ENCODE measurements around the gene C9orf153. TPM values are rescaled to one million over a fixed set of nuclear protein-coding genes. Genes with fewer than 3 reads are reported as not detected.

C9orf153 gene
- total and polyA plus RNA-seq, 2 donors (not counting 1 experiment from before 2014, with no cell fraction given): 0.67 TPM; not detected in 1

DNA sequence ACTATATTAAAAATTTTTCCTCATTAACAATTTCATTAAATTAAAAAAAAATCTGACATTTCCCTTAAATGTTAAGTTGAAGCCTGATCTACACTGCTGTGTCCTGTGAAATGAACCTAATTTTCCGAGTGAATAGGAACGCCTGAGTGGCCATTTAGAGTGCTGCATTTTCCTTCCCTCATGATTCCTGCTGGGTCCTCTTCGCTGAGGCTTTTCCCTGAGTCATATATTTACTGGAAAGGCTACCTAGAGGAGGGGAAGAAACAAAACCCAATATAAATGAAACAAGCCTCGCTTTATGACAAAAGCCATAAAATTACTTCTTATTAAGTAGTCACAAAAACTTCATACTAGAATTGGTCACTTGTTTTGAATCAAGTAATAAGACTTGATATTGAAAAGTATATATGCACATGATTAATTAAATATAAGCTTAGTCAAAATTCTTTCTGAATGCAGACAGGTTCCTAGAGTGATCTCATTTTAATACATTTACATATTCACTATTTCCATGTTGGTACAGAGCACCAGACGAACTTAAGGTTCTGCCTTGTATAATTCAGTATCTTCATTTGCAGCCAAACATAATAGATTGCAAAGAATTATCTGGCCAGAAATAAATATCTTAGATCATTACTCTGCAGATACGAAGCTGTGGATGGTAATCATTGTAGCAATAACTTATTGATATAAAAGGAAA is 29.2 kb upstream of the C9orf153 start:
- no peaks in the 10 kb centered on the region for H3K9me3 Mint-ChIP-seq (ENCODE audit: insufficient read depth)
- Histone ChIP-seq H3K4me3 (ENCODE audit: control extremely low read depth in 1 of 5, extremely low read depth in 1 of 5, insufficient read depth in 1 of 5, low read depth in 2 of 5, low read length in 4 of 5) (no peak overlapping the region), H3K27ac (ENCODE audit: low read length in 2 of 2) (peak overlapping the region in 1 of 2 donors; percentile 35), H3K9me3 (ENCODE audit: control extremely low read depth in 1 of 3, control insufficient read depth in 2 of 3, insufficient read depth in 1 of 3, low read length in 2 of 3) (no peaks in the 10 kb centered on the region), H3K4me2 (replicated peaks; ENCODE audit: low read depth, low read length, poor library complexity, severe bottlenecking) (no peak overlapping the region), H3K9ac (ENCODE audit: low read length) (no peak overlapping the region), H3K79me2 (ENCODE audit: control insufficient read depth, insufficient read depth, low read length) (no peaks in the 10 kb centered on the region), H3K36me3 (replicated peaks in 1 of 2; ENCODE audit: control extremely low read depth in 1 of 2, control insufficient read depth in 1 of 2, extremely low read depth in 1 of 2, insufficient read depth in 2 of 2, low read length in 1 of 2) (peaks cover 4 to 7% of the 10 kb centered on the region in 2 experiments), H3K27me3 (replicated peaks in 1 of 4; ENCODE audit: control extremely low read depth in 1 of 4, control insufficient read depth in 3 of 4, insufficient read depth in 4 of 4, low read length in 3 of 4) (no peaks in the 10 kb centered on the region), H4K20me1 (ENCODE audit: control insufficient read depth, insufficient read depth, low read length, poor library complexity, severe bottlenecking) (no peaks in the 10 kb centered on the region), H3K4me1 (ENCODE audit: control insufficient read depth in 2 of 2, insufficient read depth in 2 of 2, low read length in 2 of 2) (no peaks in the 10 kb centered on the region), H2AFZ (ENCODE audit: insufficient read depth, low read depth, low read length, poor library complexity, severe bottlenecking) (no peak overlapping the region)
- no peak for ATAC-seq (ENCODE audit: low read depth)
- whole genome bisulfite sequencing (ENCODE audit: insufficient coverage): 100% methylated on average over 1 of the region's 6 CpGs
- H3K4me1 Mint-ChIP-seq: no peaks in the 10 kb centered on the region
- no peak for DNase-seq
- POLR2A ChIA-PET: no interaction called here
- TF ChIP-seq EZH2 (IDR thresholded peaks at IDR 0.05; ENCODE audit: borderline replicate concordance, insufficient read depth, low read depth, low read length, poor library complexity, severe bottlenecking): no peak
- TF ChIP-seq, protein P1, sequence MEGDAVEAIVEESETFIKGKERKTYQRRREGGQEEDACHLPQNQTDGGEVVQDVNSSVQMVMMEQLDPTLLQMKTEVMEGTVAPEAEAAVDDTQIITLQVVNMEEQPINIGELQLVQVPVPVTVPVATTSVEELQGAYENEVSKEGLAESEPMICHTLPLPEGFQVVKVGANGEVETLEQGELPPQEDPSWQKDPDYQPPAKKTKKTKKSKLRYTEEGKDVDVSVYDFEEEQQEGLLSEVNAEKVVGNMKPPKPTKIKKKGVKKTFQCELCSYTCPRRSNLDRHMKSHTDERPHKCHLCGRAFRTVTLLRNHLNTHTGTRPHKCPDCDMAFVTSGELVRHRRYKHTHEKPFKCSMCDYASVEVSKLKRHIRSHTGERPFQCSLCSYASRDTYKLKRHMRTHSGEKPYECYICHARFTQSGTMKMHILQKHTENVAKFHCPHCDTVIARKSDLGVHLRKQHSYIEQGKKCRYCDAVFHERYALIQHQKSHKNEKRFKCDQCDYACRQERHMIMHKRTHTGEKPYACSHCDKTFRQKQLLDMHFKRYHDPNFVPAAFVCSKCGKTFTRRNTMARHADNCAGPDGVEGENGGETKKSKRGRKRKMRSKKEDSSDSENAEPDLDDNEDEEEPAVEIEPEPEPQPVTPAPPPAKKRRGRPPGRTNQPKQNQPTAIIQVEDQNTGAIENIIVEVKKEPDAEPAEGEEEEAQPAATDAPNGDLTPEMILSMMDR (IDR thresholded peaks at IDR 0.05): no peak
- H3K27ac Mint-ChIP-seq: no peak overlapping the region
- intact Hi-C loops (cut with micrococcal nuclease): no loop called here
- no peaks in the 10 kb centered on the region for H3K27me3 Mint-ChIP-seq
- H3K4me3 Mint-ChIP-seq: no peak overlapping the region
- CTCF ChIA-PET: no interaction called here

DNA sequence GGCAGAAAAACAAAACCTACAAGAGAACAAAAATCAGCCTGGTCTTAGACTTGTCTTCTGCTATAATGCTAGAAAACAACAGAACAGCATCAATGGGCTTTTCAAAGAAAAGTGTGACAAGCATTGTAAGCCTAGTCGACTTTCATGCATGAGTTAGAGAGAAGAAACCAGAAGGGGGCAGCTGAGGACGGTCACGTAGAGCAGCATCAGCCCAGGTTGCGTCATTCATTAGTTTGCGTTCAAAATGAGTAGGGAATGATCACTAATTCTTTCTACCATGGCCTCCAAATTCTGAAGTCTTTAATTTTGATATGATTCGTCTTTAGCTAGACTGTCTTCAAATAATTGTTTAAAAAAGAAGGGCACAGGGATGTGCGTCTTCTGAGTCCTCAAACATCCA is 27.6 kb upstream of the C9orf153 start:
- H3K9me3 Mint-ChIP-seq (ENCODE audit: insufficient read depth): no peaks in the 10 kb centered on the region
- H3K27me3 Mint-ChIP-seq: no peaks in the 10 kb centered on the region
- no peak for TF ChIP-seq EZH2 (IDR thresholded peaks at IDR 0.05; ENCODE audit: borderline replicate concordance, insufficient read depth, low read depth, low read length, poor library complexity, severe bottlenecking)
- TF ChIP-seq, protein P1 (IDR thresholded peaks at IDR 0.05): peak; percentile 23
- ChIA-PET POLR2A (no interaction called here), CTCF (no interaction called here)
- Histone ChIP-seq H3K36me3 (replicated peaks in 1 of 2; ENCODE audit: control extremely low read depth in 1 of 2, control insufficient read depth in 1 of 2, extremely low read depth in 1 of 2, insufficient read depth in 2 of 2, low read length in 1 of 2) (peaks cover 4 to 7% of the 10 kb centered on the region in 2 experiments), H2AFZ (ENCODE audit: insufficient read depth, low read depth, low read length, poor library complexity, severe bottlenecking) (no peak overlapping the region), H3K4me2 (replicated peaks; ENCODE audit: low read depth, low read length, poor library complexity, severe bottlenecking) (no peak overlapping the region), H3K27me3 (replicated peaks in 1 of 4; ENCODE audit: control extremely low read depth in 1 of 4, control insufficient read depth in 3 of 4, insufficient read depth in 4 of 4, low read length in 3 of 4) (no peaks in the 10 kb centered on the region), H3K9me3 (ENCODE audit: control extremely low read depth in 1 of 3, control insufficient read depth in 2 of 3, insufficient read depth in 1 of 3, low read length in 2 of 3) (no peaks in the 10 kb centered on the region), H3K9ac (ENCODE audit: low read length) (no peak overlapping the region), H3K4me3 (ENCODE audit: control extremely low read depth in 1 of 5, extremely low read depth in 1 of 5, insufficient read depth in 1 of 5, low read depth in 2 of 5, low read length in 4 of 5) (no peak overlapping the region), H3K4me1 (ENCODE audit: control insufficient read depth in 2 of 2, insufficient read depth in 2 of 2, low read length in 2 of 2) (peaks cover 5 to 8% of the 10 kb centered on the region in 2 donors), H4K20me1 (ENCODE audit: control insufficient read depth, insufficient read depth, low read length, poor library complexity, severe bottlenecking) (no peaks in the 10 kb centered on the region), H3K79me2 (ENCODE audit: control insufficient read depth, insufficient read depth, low read length) (no peaks in the 10 kb centered on the region), H3K27ac (ENCODE audit: low read length in 2 of 2) (peak overlapping the region in 1 of 2 donors; percentile 56)
- no peak for ATAC-seq (ENCODE audit: low read depth)
- DNase-seq: no peak
- 17% methylated on average over 1 of the region's 7 CpGs for WGBS (ENCODE audit: insufficient coverage)
- no peak overlapping the region for H3K4me3 Mint-ChIP-seq
- intact Hi-C loops (cut with micrococcal nuclease): no loop called here
- H3K4me1 Mint-ChIP-seq: peaks cover 9% of the 10 kb centered on the region
- H3K27ac Mint-ChIP-seq: no peak overlapping the region
